Measurements from ENCODE around the gene TFIP11.

DNA sequence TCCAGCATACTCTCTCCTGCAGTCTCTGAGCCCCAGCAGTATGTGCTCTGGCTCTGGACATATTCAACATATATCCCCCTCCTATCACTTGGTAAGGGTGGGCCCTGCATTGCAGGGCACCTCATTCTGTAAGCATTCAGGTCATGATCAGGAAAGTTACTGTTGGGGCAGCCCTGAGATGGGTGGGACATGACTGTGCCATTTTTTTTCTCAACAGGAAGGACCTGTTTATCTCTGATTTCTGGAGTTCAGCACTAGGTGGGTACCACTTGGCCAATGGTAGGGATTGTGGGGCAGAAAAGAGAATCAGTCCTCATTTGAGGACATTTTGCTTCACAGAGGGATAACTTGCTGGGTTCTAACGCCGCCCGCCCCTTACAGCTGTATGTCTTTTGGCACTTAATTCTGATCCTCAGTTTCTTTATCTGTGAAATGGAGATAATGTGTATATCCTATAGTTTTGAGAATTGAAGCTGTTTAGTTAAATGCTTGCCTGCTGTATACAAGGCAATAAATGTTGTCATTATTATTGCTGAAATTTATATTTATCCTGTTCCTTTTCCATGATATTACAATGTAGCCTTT lies 26.4 kb downstream of the TFIP11 start:
- TF ChIP-seq, protein P1, sequence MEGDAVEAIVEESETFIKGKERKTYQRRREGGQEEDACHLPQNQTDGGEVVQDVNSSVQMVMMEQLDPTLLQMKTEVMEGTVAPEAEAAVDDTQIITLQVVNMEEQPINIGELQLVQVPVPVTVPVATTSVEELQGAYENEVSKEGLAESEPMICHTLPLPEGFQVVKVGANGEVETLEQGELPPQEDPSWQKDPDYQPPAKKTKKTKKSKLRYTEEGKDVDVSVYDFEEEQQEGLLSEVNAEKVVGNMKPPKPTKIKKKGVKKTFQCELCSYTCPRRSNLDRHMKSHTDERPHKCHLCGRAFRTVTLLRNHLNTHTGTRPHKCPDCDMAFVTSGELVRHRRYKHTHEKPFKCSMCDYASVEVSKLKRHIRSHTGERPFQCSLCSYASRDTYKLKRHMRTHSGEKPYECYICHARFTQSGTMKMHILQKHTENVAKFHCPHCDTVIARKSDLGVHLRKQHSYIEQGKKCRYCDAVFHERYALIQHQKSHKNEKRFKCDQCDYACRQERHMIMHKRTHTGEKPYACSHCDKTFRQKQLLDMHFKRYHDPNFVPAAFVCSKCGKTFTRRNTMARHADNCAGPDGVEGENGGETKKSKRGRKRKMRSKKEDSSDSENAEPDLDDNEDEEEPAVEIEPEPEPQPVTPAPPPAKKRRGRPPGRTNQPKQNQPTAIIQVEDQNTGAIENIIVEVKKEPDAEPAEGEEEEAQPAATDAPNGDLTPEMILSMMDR (IDR thresholded peaks at IDR 0.05): no peak
- TF ChIP-seq POLR2A (IDR thresholded peaks at IDR 0.05): no peak

Measured in adrenal gland (tissue), 5 donors.